C4-2B (cell line): ENCODE data around the gene NLRP12.

ENCODE experiments used
- CTCF ChIP-seq: fragments of 450-650 bp; conservative IDR thresholded peaks from 2 replicates; pipeline ENCODE4 v1.5.1; 2017; ENCODE audit warnings: mild to moderate bottlenecking
- ZFX ChIP-seq: fragments of 450-650 bp; IDR thresholded peaks from 2 replicates; pipeline ENCODE4 v1.6.1; 2017

DNA sequence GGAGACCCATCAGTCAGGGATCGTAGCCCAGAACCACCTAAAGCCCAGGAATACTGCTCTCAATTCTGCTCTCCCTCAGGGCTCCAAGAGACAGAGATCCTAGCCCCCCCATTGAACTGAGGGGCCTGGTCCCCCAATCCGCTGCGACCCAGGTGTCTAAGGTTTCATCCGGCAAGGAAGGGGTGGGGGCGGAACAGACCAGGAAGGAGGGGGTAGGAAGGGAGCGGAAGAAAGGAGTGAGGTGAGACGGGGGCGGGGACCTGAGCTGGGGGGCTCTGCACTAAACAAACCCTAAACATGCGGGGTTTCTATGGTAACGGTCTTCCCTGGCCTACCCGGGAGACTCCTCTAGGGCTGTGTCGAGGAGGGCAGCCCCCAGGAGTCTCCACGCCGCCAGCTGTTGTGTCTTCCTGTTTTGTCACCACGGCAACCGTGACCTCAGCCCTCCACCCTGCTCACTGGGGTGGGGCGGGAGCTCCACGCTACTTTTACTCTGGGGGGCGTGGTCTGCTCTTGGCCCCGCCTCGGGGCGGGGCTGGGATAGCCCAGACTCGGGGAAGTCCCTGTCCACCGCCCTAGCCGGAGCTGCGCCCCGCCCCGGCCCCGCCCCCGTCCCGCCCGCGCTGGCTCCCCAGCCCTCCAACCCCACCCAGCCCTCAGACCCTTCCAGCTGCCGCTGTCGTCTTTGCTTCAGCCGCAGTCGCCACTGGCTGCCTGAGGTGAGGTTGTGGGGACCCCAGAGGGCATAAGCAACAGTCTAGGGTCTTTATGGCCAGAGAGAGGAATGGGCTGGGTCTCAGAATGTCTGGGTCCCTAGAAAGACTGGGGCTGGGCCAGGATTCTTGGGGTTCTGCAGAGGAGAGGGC, 43.3 kb upstream of the NLRP12 start, which contains the start of gene MYADM:
- TF ChIP-seq CTCF, result no peak
- TF ChIP-seq ZFX, result no peak
